GM12801 (cell line): Measurements from ENCODE around the gene NWD2.

Source experiments
- CTCF ChIP-seq: IDR thresholded peaks from one replicate; pipeline ENCODE4 v1.5.1; 2011; ENCODE audit warnings: control low read depth; ENCODE audit not compliant: insufficient read length; ENCODE audit errors: extremely low read depth

Gene NWD2

GRCh38 chr4:37245391-37245954 lies 930 bp downstream of the NWD2 start:
- TF ChIP-seq CTCF = no peak

- TF ChIP-seq CTCF = no peak
Measured at GRCh38 chr4:37246891-37247290, 2.3 kb downstream of the NWD2 start.

- no peak for TF ChIP-seq CTCF
Measured at GRCh38 chr4:37258221-37258620, 13.7 kb downstream of the NWD2 start.

- no peak for TF ChIP-seq CTCF
Measured at GRCh38 chr4:37268319-37268718, 23.8 kb downstream of the NWD2 start.

- no peak for TF ChIP-seq CTCF
Measured at GRCh38 chr4:37279121-37279520, 34.6 kb downstream of the NWD2 start.

- no peak for TF ChIP-seq CTCF
Measured at GRCh38 chr4:37279894-37280592, 35.5 kb downstream of the NWD2 start.

- TF ChIP-seq CTCF = no peak
Measured at GRCh38 chr4:37299468-37299867, 54.9 kb downstream of the NWD2 start.

- no peak for TF ChIP-seq CTCF
Measured at GRCh38 chr4:37304612-37305011, 60.1 kb downstream of the NWD2 start.
